ENCODE data around the gene MYO6.
A peak's percentile ranks its signal among the peaks of the same experiment; 100 is the strongest.

MYO6 gene

GRCh38 chr6:75827163-75827562 is 78.1 kb downstream of the MYO6 start:
- no peak for DNase-seq (ENCODE audit: low spot score)

GRCh38 chr6:75830959-75831885 is 82.2 kb downstream of the MYO6 start:
- peak; percentile 83 for DNase-seq (ENCODE audit: low spot score)

GRCh38 chr6:75834447-75834846 is 85.4 kb downstream of the MYO6 start:
- no peak for DNase-seq (ENCODE audit: low spot score)

GRCh38 chr6:75842191-75842590 is 93.2 kb downstream of the MYO6 start:
- DNase-seq (ENCODE audit: low spot score): no peak

DNA sequence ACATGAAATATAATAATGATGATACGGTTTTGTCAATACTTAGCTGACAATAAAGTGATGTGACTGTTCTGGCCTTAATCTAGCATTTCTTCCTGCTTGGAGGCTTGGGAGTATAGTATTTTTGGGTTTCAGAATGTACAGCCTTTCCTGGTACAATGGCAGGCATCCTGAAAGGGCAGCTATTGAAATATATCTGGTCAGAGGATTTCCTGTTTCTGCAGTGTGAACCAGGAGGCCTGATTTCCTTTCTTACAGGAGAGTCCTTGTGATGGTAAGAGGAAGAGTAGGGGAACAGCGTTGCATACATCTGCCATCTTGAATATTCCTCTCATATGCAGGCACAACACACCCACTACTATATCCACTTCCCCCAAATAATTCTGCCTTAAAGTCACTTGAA is 93.7 kb downstream of the MYO6 start:
- DNase-seq (ENCODE audit: low spot score): no peak

- DNase-seq (ENCODE audit: low spot score): no peak
Measured at GRCh38 chr6:75843396-75843795, 94.4 kb downstream of the MYO6 start.

DNA sequence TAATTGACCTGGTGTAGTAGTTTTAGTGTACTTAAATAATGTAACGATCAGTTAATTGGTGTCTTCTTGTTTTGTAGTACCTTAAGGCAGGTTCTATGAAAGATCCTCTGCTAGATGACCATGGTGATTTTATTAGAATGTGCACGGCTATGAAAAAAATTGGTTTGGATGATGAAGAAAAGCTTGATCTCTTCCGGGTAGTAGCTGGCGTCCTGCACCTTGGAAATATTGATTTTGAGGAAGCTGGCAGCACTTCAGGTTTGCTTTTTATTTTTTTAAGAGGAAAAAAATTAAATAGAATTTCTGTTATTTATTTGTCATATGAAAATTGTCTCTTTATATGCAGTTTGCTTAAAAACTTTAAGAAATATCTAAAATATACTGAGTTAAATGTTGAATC is 99.2 kb downstream of the MYO6 start:
- DNase-seq (ENCODE audit: low spot score): no peak

- DNase-seq (ENCODE audit: low spot score): no peak
Measured at GRCh38 chr6:75849329-75850025, 100.4 kb downstream of the MYO6 start.

DNA sequence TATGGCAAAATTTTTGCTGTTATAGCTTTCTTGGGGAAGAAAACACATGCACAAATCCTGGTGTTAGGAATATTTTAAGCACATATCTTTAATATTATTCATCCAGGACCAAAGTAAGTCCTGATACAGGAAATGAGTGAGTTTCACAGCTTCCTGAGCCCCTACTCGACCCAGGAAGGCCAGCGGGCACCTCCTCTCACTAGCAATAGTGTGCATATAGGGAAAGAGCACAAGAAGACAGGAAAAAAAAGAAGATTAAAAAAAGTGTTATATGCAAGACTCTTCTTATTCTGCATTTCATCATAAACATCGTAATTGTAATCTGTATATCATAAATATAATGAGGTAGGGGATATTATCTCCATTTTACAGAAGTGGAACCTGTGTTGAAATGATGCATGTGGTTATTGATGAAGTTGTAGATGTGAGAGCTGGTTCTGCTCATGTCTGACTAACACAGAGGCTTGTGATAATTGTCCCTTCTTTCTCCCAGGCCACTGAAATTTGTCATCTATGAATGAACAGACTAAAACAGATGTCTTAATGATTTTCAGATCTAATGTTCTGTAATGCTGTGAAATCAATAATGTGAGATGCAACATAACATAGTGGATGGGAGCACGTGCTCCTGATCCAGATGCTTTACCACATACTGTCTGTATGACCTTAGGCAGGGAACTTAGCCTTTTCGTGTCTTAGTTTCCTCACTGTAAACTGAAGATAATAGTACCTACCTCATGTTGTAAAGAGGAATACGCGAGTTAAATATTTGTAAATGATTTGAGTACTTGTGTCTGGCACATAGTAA is 101.2 kb downstream of the MYO6 start:
- no peak for DNase-seq (ENCODE audit: low spot score)

GRCh38 chr6:75852721-75853120 is 103.7 kb downstream of the MYO6 start:
- no peak for DNase-seq (ENCODE audit: low spot score)

DNA sequence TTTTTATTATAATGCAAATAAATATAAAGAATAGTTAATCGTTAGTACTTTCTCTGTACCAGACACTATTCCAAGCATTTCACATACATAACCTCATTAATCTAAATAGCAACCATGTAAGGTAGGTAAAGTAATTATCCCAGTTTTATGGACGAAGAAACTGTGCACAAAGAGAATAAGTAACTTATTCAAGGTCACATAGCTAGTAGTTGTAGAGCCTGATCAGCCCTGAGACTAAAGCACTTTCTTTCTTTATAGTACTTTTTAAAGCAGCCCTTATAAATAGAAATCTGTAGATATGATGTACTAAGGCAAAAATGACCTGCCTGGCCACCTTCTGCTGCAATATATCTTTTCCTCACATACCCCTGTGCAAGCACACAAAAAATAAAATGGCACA is 104.8 kb downstream of the MYO6 start:
- DNase-seq (ENCODE audit: low spot score): no peak

DNA sequence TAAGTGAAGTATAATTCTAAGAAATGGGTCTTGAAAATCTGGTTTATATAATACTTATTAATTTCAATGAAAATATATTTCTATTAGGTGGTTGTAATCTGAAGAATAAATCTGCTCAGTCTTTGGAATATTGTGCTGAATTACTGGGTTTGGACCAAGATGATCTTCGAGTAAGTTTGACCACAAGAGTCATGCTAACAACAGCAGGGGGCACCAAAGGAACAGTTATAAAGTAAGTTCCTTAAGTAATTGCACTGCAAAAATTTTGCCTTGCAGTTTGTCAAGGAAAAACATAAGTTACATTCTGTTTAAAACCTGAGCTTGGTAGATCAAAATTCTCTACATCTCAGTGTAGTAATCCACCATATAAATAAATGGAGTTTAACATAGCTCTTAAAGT is 106.0 kb downstream of the MYO6 start:
- peak; percentile 36 for DNase-seq (ENCODE audit: low spot score)

GRCh38 chr6:75856902-75857301 is 107.9 kb downstream of the MYO6 start:
- DNase-seq (ENCODE audit: low spot score): no peak

DNA sequence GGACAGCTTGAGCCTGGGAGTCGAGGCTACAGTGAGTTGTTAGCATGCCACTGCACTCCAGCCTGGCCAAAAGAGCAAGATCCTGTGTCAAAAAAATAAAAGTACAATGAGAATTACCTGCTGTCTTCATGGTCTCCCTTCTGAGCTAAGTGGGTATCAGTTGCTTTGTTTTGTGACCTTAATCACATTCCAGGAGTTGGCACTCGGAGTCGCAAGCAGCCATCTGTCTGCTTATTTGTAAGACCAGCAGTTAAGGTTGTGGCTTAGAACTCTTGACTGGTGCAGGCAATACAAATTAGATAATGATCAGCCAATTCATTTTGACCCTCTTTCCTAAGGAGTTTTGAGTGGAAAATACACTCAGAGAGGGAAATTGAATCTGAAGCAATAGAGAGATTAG is 114.0 kb downstream of the MYO6 start:
- no peak for DNase-seq (ENCODE audit: low spot score)

DNA sequence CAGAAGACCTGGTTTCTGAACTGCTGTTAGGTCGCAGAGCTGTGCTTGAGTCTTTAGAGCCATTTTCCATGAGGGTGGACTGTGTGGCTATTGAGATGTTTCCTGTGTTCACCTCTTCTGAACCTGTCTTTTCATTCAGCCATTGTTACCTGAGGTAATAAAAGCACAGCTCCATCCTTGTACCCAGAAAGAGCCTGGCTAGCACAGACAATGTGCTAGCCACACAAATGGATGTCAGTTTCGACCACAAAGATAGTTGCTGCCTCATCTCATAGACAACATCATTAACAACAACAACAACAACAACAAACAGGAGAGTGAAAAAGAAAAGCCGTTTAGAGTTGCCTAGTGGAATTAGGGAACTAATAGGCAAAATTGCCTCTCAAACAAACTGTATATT is 114.7 kb downstream of the MYO6 start:
- no peak for DNase-seq (ENCODE audit: low spot score)

DNA sequence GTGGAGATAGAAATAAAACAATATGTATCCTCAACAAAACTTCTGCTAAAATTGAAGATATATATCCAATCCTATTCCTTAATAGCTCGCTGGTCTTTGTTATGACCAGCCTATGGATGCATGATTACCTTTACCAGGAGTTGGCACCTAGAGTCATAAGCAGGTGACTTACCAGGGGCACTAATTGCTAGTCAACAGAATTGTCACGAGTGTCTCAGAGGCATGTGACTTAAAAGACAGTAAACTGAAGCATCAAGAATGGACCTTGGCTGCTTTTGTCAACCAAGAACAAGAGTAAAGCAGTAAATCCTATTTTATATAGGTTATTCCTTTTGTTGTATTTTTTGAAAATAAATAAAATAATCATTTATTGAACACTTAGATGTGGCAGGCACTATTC is 115.4 kb downstream of the MYO6 start:
- DNase-seq (ENCODE audit: low spot score): no peak

GRCh38 chr6:75870389-75870788 is 121.3 kb downstream of the MYO6 start:
- DNase-seq (ENCODE audit: low spot score): no peak

DNA sequence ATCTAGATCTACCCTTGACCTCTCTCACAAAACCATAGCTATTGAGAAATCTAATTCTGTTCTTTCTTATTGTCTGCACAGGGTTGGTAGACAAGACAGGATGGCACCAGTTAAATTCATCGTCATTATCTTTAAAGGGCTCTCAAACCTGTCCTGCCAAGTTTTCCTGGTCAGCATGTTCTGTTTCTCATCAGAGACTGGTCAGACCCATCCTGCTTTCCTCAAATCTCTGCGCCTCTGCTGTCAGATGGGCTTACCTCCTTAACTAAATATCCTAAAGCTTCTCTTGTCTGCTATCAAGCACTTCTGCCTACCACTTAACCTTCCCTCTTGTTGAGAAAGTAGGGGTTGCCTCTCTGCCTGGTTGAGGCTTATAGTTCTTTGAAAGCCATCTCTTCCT is 125.2 kb downstream of the MYO6 start:
- DNase-seq (ENCODE audit: low spot score): no peak

DNA sequence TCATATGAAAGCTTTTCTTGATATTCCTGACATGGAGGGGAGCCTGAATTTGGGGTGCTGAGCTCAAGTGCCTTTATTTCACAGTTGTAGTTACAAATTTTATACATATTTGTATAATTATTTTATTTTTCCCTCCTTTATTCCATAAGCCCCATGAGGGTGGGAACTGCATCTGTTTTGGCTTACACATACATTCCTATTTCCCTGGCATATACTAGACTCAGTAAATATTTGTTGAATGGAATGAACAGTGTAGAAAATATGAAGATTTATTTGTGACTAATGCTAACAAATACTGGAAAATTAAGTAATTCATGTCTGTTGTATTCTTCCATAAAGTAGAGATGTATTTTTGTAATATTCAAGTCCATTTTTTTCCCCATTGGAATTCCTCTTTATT is 127.1 kb downstream of the MYO6 start:
- DNase-seq (ENCODE audit: low spot score): no peak

- no peak for DNase-seq (ENCODE audit: low spot score)
Measured at GRCh38 chr6:75880305-75880704, 131.3 kb downstream of the MYO6 start.

GRCh38 chr6:75882734-75883133 is 133.7 kb downstream of the MYO6 start:
- no peak for DNase-seq (ENCODE audit: low spot score)

GRCh38 chr6:75884822-75885221 is 135.8 kb downstream of the MYO6 start:
- DNase-seq (ENCODE audit: low spot score): no peak

DNA sequence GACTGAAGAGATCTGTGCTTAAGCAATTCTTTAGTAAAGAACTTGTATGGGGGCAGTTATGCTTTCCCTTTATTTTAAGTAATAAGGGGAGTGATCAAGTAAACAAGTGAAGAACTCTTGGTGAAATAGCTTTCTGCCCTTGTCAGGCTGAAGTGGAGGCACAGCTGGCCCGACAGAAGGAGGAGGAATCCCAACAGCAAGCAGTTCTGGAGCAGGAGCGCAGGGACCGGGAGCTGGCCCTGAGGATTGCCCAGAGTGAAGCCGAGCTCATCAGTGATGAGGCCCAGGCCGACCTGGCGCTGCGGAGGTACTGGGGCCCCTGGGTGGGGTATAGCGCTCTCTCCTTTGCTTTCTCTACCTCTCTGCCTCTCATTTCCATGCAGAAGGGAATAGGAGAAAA is 143.3 kb downstream of the MYO6 start:
- no peak for DNase-seq (ENCODE audit: low spot score)

Measured in activated CD4-positive, alpha-beta T cell treated with anti-CD3 and anti-CD28 coated beads, Interleukin-2, Interleukin-4, amounts not matched to agents 100 ng/mL and 50 ng/mL, durations not matched to agents 16 hours and 8 hours (primary cell).